Right hindlimb (tissue), 1 donor: ENCODE data around the gene TMEM120B.
"Not testable (repeated sequence)": the region's sequence is repeated elsewhere in the genome, so short reads cannot be mapped to it uniquely, and the experiment has no call there.

Experiments
- DNase-seq: peaks from one replicate; pipeline ENCODE4 v3.0.0-alpha.2; 2018

Gene TMEM120B

GRCh38 chr12:121748571-121749265, 36.2 kb downstream of the TMEM120B start:
- peak; percentile 61 for DNase-seq

- DNase-seq, result no peak
These were observed 36.7 kb downstream of the TMEM120B start for GRCh38 chr12:121749267-121749666.

GRCh38 chr12:121750507-121750955, 38.0 kb downstream of the TMEM120B start:
- no peak for DNase-seq

- no peak for DNase-seq
These were observed 38.5 kb downstream of the TMEM120B start for GRCh38 chr12:121751034-121751433.

GRCh38 chr12:121751749-121752351, 39.3 kb downstream of the TMEM120B start:
- no peak for DNase-seq

GRCh38 chr12:121753844-121754264, 41.3 kb downstream of the TMEM120B start:
- no peak for DNase-seq

GRCh38 chr12:121754836-121755235, 42.3 kb downstream of the TMEM120B start:
- DNase-seq, result no peak

- no peak for DNase-seq
These were observed 43.0 kb downstream of the TMEM120B start for GRCh38 chr12:121755591-121755990.

GRCh38 chr12:121758536-121758935, 46.0 kb downstream of the TMEM120B start:
- DNase-seq, result not testable (repeated sequence)

- DNase-seq, result peak; percentile 72
These were observed 49.7 kb downstream of the TMEM120B start for GRCh38 chr12:121762269-121762668.

GRCh38 chr12:121764808-121765207, 52.3 kb downstream of the TMEM120B start:
- DNase-seq, result no peak

GRCh38 chr12:121765573-121765972, 53.0 kb downstream of the TMEM120B start:
- peak; percentile 56 for DNase-seq

GRCh38 chr12:121766290-121767039, 53.9 kb downstream of the TMEM120B start:
- DNase-seq, result no peak

GRCh38 chr12:121767525-121768016, 55.0 kb downstream of the TMEM120B start:
- DNase-seq, result peak; percentile 64

- no peak for DNase-seq
These were observed 56.8 kb downstream of the TMEM120B start for GRCh38 chr12:121769297-121769830.

GRCh38 chr12:121769831-121770301, 57.3 kb downstream of the TMEM120B start:
- DNase-seq, result no peak

- DNase-seq, result no peak
These were observed 57.8 kb downstream of the TMEM120B start for GRCh38 chr12:121770388-121770787.

- no peak for DNase-seq
These were observed 58.5 kb downstream of the TMEM120B start for GRCh38 chr12:121770813-121771625.

GRCh38 chr12:121773011-121773777, 60.6 kb downstream of the TMEM120B start:
- DNase-seq, result peak; percentile 65

GRCh38 chr12:121774968-121775474, 62.5 kb downstream of the TMEM120B start:
- no peak for DNase-seq

GRCh38 chr12:121775501-121775900, 62.9 kb downstream of the TMEM120B start:
- no peak for DNase-seq
